ENCODE data around the gene IQGAP1. TPM values are rescaled to one million over a fixed set of nuclear protein-coding genes. Genes with fewer than 3 reads are reported as not detected.

IQGAP1 gene
- total RNA-seq, 8 experiments from 2014 or later = 15.6 to 109 (median 44.6) TPM

GRCh38 chr15:90381515-90381914, 6.5 kb upstream of the IQGAP1 start:
- ATAC-seq (replicated peaks in 6 of 8) = no peak
- no peaks in the 10 kb centered on the region for H3K4me1 ChIP-seq (replicated peaks in 1 of 2)
- in situ Hi-C loops (cut with MboI; ENCODE audit: low pct_unique_long_range_greater_than_20kb in 2 of 9, low sequenced_read_pairs in 9 of 9, unreplicated experiment in 9 of 9) = no loop called here

GRCh38 chr15:90382320-90382719, 5.7 kb upstream of the IQGAP1 start:
- in situ Hi-C loops (cut with MboI; ENCODE audit: low pct_unique_long_range_greater_than_20kb in 2 of 9, low sequenced_read_pairs in 9 of 9, unreplicated experiment in 9 of 9) = no loop called here
- Histone ChIP-seq H3K27ac (no peak overlapping the region), H3K4me3 (no peak overlapping the region), H3K4me1 (replicated peaks in 1 of 2) (no peaks in the 10 kb centered on the region)
- no peak for ATAC-seq (replicated peaks in 6 of 8)

More at GRCh38 chr15:90381515-90381914, 6.5 kb upstream of the IQGAP1 start:
- Histone ChIP-seq H3K4me3 (no peak overlapping the region), H3K27ac (no peak overlapping the region)

GRCh38 chr15:90386221-90386620, 1.8 kb upstream of the IQGAP1 start:
- no peak overlapping the region for H3K27ac ChIP-seq
- ATAC-seq (replicated peaks in 6 of 8) = no peak

GRCh38 chr15:90388462-90389380, 679 bp downstream of the IQGAP1 start:
- H3K4me3 ChIP-seq = peak overlapping the region; percentile 53 to 93 (median 57)
- peak; percentile 57 to 65 (median 62) for ATAC-seq (replicated peaks in 6 of 8)
- H3K4me1 ChIP-seq (replicated peaks in 1 of 2) = peaks cover 2 to 4% of the 10 kb centered on the region in 2 donors
- peak overlapping the region; percentile 73 to 88 for H3K27ac ChIP-seq
- in situ Hi-C loops (cut with MboI; ENCODE audit: low pct_unique_long_range_greater_than_20kb in 2 of 9, low sequenced_read_pairs in 9 of 9, unreplicated experiment in 9 of 9) = no loop called here
- 0 to 27% (median 8%) methylated on average over 4 to 12 of the region's 52 CpGs for WGBS, 10 experiments

More at GRCh38 chr15:90386221-90386620, 1.8 kb upstream of the IQGAP1 start:
- Histone ChIP-seq H3K4me1 (replicated peaks in 1 of 2) (peaks cover 2 to 4% of the 10 kb centered on the region in 2 donors), H3K4me3 (no peak overlapping the region)
- in situ Hi-C loops (cut with MboI; ENCODE audit: low pct_unique_long_range_greater_than_20kb in 2 of 9, low sequenced_read_pairs in 9 of 9, unreplicated experiment in 9 of 9) = no loop called here
- WGBS, 10 experiments = 0 to 100% (median 58%) methylated on average over 1 to 2 of the region's 2 CpGs; no CpG with 5 or more reads in 3 of the 10 experiments

GRCh38 chr15:90389513-90389912, 1.5 kb downstream of the IQGAP1 start:
- ATAC-seq (replicated peaks in 6 of 8) = no peak
- in situ Hi-C loops (cut with MboI; ENCODE audit: low pct_unique_long_range_greater_than_20kb in 2 of 9, low sequenced_read_pairs in 9 of 9, unreplicated experiment in 9 of 9) = no loop called here
- H3K27ac ChIP-seq = no peak overlapping the region
- H3K4me1 ChIP-seq (replicated peaks in 1 of 2) = peaks cover 2 to 4% of the 10 kb centered on the region in 2 donors
- WGBS, 10 experiments = 14 to 100% (median 75%) methylated on average over 1 to 5 of the region's 6 CpGs; no CpG with 5 or more reads in 2 of the 10 experiments
- H3K4me3 ChIP-seq = peak overlapping the region; percentile 53 to 93 (median 57)

GRCh38 chr15:90393040-90393439, 5.0 kb downstream of the IQGAP1 start:
- no peak for ATAC-seq (replicated peaks in 6 of 8)
- in situ Hi-C loops (cut with MboI; ENCODE audit: low pct_unique_long_range_greater_than_20kb in 2 of 9, low sequenced_read_pairs in 9 of 9, unreplicated experiment in 9 of 9) = no loop called here
- WGBS, 10 experiments = 83 to 100% (median 100%) methylated on average over 1 of the region's 1 CpG; no CpG with 5 or more reads in 6 of the 10 experiments
- no peak overlapping the region for H3K27ac ChIP-seq
- peaks cover 2 to 4% of the 10 kb centered on the region in 2 donors for H3K4me1 ChIP-seq (replicated peaks in 1 of 2)
- H3K4me3 ChIP-seq = no peak overlapping the region

GRCh38 chr15:90394074-90394473, 6.0 kb downstream of the IQGAP1 start:
- WGBS, 10 experiments = 100% methylated on average over 1 of the region's 1 CpG; no CpG with 5 or more reads in 7 of the 10 experiments
- no peak overlapping the region for H3K4me3 ChIP-seq
- peaks cover 2 to 4% of the 10 kb centered on the region in 2 donors for H3K4me1 ChIP-seq (replicated peaks in 1 of 2)
- no peak for ATAC-seq (replicated peaks in 6 of 8)
- in situ Hi-C loops (cut with MboI; ENCODE audit: low pct_unique_long_range_greater_than_20kb in 2 of 9, low sequenced_read_pairs in 9 of 9, unreplicated experiment in 9 of 9) = no loop called here
- H3K27ac ChIP-seq = no peak overlapping the region

GRCh38 chr15:90394748-90395442, 6.9 kb downstream of the IQGAP1 start:
- in situ Hi-C loops (cut with MboI; ENCODE audit: low pct_unique_long_range_greater_than_20kb in 2 of 9, low sequenced_read_pairs in 9 of 9, unreplicated experiment in 9 of 9) = no loop called here
- H3K4me3 ChIP-seq = no peak overlapping the region
- peaks cover 0 to 2% of the 10 kb centered on the region in 2 donors for H3K4me1 ChIP-seq (replicated peaks in 1 of 2)
- WGBS, 10 experiments = 90 to 100% (median 96%) methylated on average over 2 to 10 of the region's 12 CpGs
- no peak overlapping the region for H3K27ac ChIP-seq
- ATAC-seq (replicated peaks in 6 of 8) = peak in 1 of 8 experiments; percentile 26

- Histone ChIP-seq H3K27ac (no peak overlapping the region), H3K4me1 (replicated peaks in 1 of 2) (peaks cover 2 to 8% of the 10 kb centered on the region in 2 donors), H3K4me3 (no peak overlapping the region)
- in situ Hi-C loops (cut with MboI; ENCODE audit: low pct_unique_long_range_greater_than_20kb in 2 of 9, low sequenced_read_pairs in 9 of 9, unreplicated experiment in 9 of 9) = no loop called here
- WGBS, 10 experiments = 57 to 100% (median 100%) methylated on average over 1 to 4 of the region's 4 CpGs
- ATAC-seq (replicated peaks in 6 of 8) = no peak
Measured at GRCh38 chr15:90396321-90396720, 8.3 kb downstream of the IQGAP1 start.

- Histone ChIP-seq H3K27ac (no peak overlapping the region), H3K4me1 (replicated peaks in 1 of 2) (peaks cover 2 to 8% of the 10 kb centered on the region in 2 donors), H3K4me3 (no peak overlapping the region)
- ATAC-seq (replicated peaks in 6 of 8) = peak in 5 of 8 experiments; percentile 6 to 22 (median 8)
- in situ Hi-C loops (cut with MboI; ENCODE audit: low pct_unique_long_range_greater_than_20kb in 2 of 9, low sequenced_read_pairs in 9 of 9, unreplicated experiment in 9 of 9) = no loop called here
- 62 to 95% (median 84%) methylated on average over 4 to 7 of the region's 7 CpGs for WGBS, 10 experiments
Measured at GRCh38 chr15:90400005-90400758, 12.1 kb downstream of the IQGAP1 start.

- Histone ChIP-seq H3K27ac (no peak overlapping the region), H3K4me3 (no peak overlapping the region), H3K4me1 (replicated peaks in 1 of 2) (peaks cover 2 to 8% of the 10 kb centered on the region in 2 donors)
- peak; percentile 88 to 100 (median 98) for ATAC-seq (replicated peaks in 6 of 8)
- in situ Hi-C loops (cut with MboI; ENCODE audit: low pct_unique_long_range_greater_than_20kb in 2 of 9, low sequenced_read_pairs in 9 of 9, unreplicated experiment in 9 of 9) = no loop called here
- WGBS, 10 experiments = 8 to 33% (median 21%) methylated on average over 1 to 7 of the region's 7 CpGs; no CpG with 5 or more reads in 1 of the 10 experiments
Measured at GRCh38 chr15:90400759-90401314, 12.8 kb downstream of the IQGAP1 start.

GRCh38 chr15:90401495-90401894, 13.5 kb downstream of the IQGAP1 start:
- no peak for ATAC-seq (replicated peaks in 6 of 8)
- in situ Hi-C loops (cut with MboI; ENCODE audit: low pct_unique_long_range_greater_than_20kb in 2 of 9, low sequenced_read_pairs in 9 of 9, unreplicated experiment in 9 of 9) = no loop called here
- WGBS, 10 experiments = 0 to 88% (median 29%) methylated on average over 1 of the region's 1 CpG; no CpG with 5 or more reads in 2 of the 10 experiments
- Histone ChIP-seq H3K4me1 (replicated peaks in 1 of 2) (peaks cover 2 to 8% of the 10 kb centered on the region in 2 donors), H3K4me3 (no peak overlapping the region), H3K27ac (no peak overlapping the region)

Data from motor neuron (in vitro differentiated cells).